Tongue (tissue), 2 donors: ENCODE measurements around the gene SYTL1. TPM values are rescaled to one million over a fixed set of nuclear protein-coding genes. Genes with fewer than 3 reads are reported as not detected.

Experiments
- DNase-seq: peaks from one replicate; pipeline ENCODE4 v3.0.0-alpha.2; 2015
- total RNA-seq: library from RNA; depleted of rRNA; stranded (reverse); fragments of >200 nt; gene quantifications from one replicate; pipeline ENCODE4 v1.2.3, GENCODE V29; 2014

Gene SYTL1
- 23.1 TPM for total RNA-seq

- DNase-seq = peak; percentile 60
Observed at GRCh38 chr1:27341525-27342252, at the start of gene SYTL1. SYTL1 (plus strand) TSS chr1:27342022; CDS start chr1:27345335, 3,313 bp downstream.

- DNase-seq = no peak
Observed at GRCh38 chr1:27292106-27292505, 49.7 kb upstream of the SYTL1 start.

- no peak for DNase-seq
Observed at GRCh38 chr1:27293915-27294314, 47.9 kb upstream of the SYTL1 start.

- DNase-seq = peak; percentile 86
Observed at GRCh38 chr1:27296773-27297291, 45.0 kb upstream of the SYTL1 start.

GRCh38 chr1:27297903-27298302 is 43.9 kb upstream of the SYTL1 start:
- no peak for DNase-seq

GRCh38 chr1:27298632-27299384 is 43.0 kb upstream of the SYTL1 start:
- DNase-seq = peak; percentile 83

- DNase-seq = peak; percentile 94
Observed at GRCh38 chr1:27299385-27300271, 42.2 kb upstream of the SYTL1 start.

GRCh38 chr1:27300341-27301051 is 41.3 kb upstream of the SYTL1 start:
- DNase-seq = peak; percentile 98

- DNase-seq = no peak
Observed at GRCh38 chr1:27301052-27301422, 40.8 kb upstream of the SYTL1 start.

GRCh38 chr1:27301582-27302199 is 40.1 kb upstream of the SYTL1 start:
- no peak for DNase-seq

GRCh38 chr1:27302612-27303011 is 39.2 kb upstream of the SYTL1 start:
- no peak for DNase-seq

- no peak for DNase-seq
Observed at GRCh38 chr1:27303509-27303908, 38.3 kb upstream of the SYTL1 start.

GRCh38 chr1:27306071-27306470 is 35.8 kb upstream of the SYTL1 start:
- DNase-seq = no peak

- peak; percentile 73 for DNase-seq
Observed at GRCh38 chr1:27306892-27307761, 34.7 kb upstream of the SYTL1 start.

GRCh38 chr1:27307874-27308598 is 33.8 kb upstream of the SYTL1 start:
- DNase-seq = peak; percentile 46

- no peak for DNase-seq
Observed at GRCh38 chr1:27314169-27314568, 27.7 kb upstream of the SYTL1 start.

GRCh38 chr1:27314737-27315136 is 27.1 kb upstream of the SYTL1 start:
- DNase-seq = no peak

- DNase-seq = no peak
Observed at GRCh38 chr1:27316860-27317259, 25.0 kb upstream of the SYTL1 start.

- no peak for DNase-seq
Observed at GRCh38 chr1:27318136-27318535, 23.7 kb upstream of the SYTL1 start.

- peak; percentile 67 for DNase-seq
Observed at GRCh38 chr1:27318596-27318995, 23.2 kb upstream of the SYTL1 start.
